Peyer's patch (tissue), 4 donors: ENCODE data around the gene OR13J1. TPM values are rescaled to one million over a fixed set of nuclear protein-coding genes. Genes with fewer than 3 reads are reported as not detected.

Experiments used
- DNase-seq, 3 donors: peaks; one replicate each; pipeline ENCODE4 v3.0.0-alpha.2; 2017 to 2019
- H3K27ac ChIP-seq, 4 donors: fragments of 200-600 bp; sonication (generic); one replicate each; pipeline ENCODE4 v1.5.1; 2016 to 2019
- H3K27me3 ChIP-seq, 2 donors: fragments of 200-600 bp; sonication (generic); one replicate each; pipeline ENCODE4 v1.5.1; 2019
- H3K36me3 ChIP-seq, 3 donors: fragments of 200-600 bp; sonication (generic); one replicate each; pipeline ENCODE4 v1.5.1; 2016 to 2019
- H3K4me1 ChIP-seq, 4 donors: fragments of 200-600 bp; sonication (generic); one replicate each; pipeline ENCODE4 v1.5.1; 2016 to 2019
- H3K4me3 ChIP-seq, 4 donors: fragments of 200-600 bp; sonication (generic); 1 replicate in 3 of 4; 2 replicates in 1 of 4; pipeline ENCODE4 v1.5.1; 2016 to 2019; ENCODE audit warnings: mild to moderate bottlenecking in 1 of 4
- H3K9me3 ChIP-seq, 4 donors: fragments of 200-600 bp; sonication (generic); one replicate each; pipeline ENCODE4 v1.5.1; 2016 to 2019; ENCODE audit warnings: mild to moderate bottlenecking in 1 of 4
- POLR2A ChIP-seq, 2 donors: fragments of 450-650 bp; IDR thresholded peaks; one replicate each; pipeline ENCODE4 v1.5.1; 2017; ENCODE audit warnings: antibody characterized with exemption in 2 of 2, mild to moderate bottlenecking in 2 of 2, moderate library complexity in 2 of 2
- total RNA-seq, 4 donors: library from RNA; depleted of rRNA; stranded (reverse); fragments of >200 nt; gene quantifications; one replicate each; pipeline ENCODE4 v1.1.0, GENCODE V29; 2016

OR13J1 gene
- total RNA-seq, 4 donors from 2014 or later, result not detected

DNA sequence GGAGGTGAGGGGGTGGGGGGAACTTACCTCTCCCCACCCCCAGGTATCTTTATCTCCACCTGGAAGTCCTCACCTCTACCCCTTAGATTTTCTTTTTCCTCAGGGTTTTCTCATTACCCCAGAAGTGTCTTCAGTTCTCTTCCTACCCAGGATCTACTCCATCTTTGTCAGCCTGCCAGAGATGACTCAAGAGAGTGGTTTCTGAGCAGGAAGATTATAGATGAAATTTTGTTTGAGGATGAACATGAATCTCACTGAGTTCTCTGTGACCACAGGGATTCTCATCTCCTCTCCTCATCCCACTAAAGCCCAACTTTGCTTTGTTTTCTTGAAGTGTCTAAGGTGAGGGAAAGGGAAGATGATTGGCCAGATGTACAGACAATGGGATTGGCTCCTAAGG is 50.1 kb downstream of the OR13J1 start:
- no peaks in the 10 kb centered on the region for H3K9me3 ChIP-seq
- no peak for TF ChIP-seq POLR2A (IDR thresholded peaks at IDR 0.05)

More for the DNA sequence above, 50.1 kb downstream of the OR13J1 start:
- DNase-seq, result no peak
- no peaks in the 10 kb centered on the region for H3K27me3 ChIP-seq
- no peaks in the 10 kb centered on the region for H3K4me1 ChIP-seq
- no peak overlapping the region for H3K27ac ChIP-seq
- no peak overlapping the region for H3K4me3 ChIP-seq
- no peaks in the 10 kb centered on the region for H3K36me3 ChIP-seq

Other genes starting within 250 kb of the OR13J1 start
- 1 to 10 TPM in 1 of 4 donors, not detected in 3; 2.4 TPM for gene SIT1, start 219.5 kb downstream of the OR13J1 start, total RNA-seq
- gene RMRP, start 212.4 kb downstream of the OR13J1 start, total RNA-seq, result 1,000 to 10,000 TPM in 3 of 4 donors, not detected in 1; 1,673 to 3,824 (median 2,659) TPM
- gene CCDC107, start 212.1 kb downstream of the OR13J1 start, total RNA-seq, result 10 to 100 TPM; 14.0 to 21.9 (median 20.2) TPM
- gene ARHGEF39, start 205.2 kb downstream of the OR13J1 start, total RNA-seq, result 10 to 100 TPM in 1 of 4 donors, 1 to 10 TPM in 3; 1.9 to 19.8 (median 4.8) TPM
- 1 to 10 TPM; 1.6 to 6.3 (median 5.2) TPM for gene CA9, start 196.5 kb downstream of the OR13J1 start, total RNA-seq
- 100 to 1,000 TPM in 2 of 4 donors, 10 to 100 TPM in 2; 41.2 to 436 (median 122) TPM for gene TPM2, start 180.5 kb downstream of the OR13J1 start, total RNA-seq
- gene TLN1, start 138.2 kb downstream of the OR13J1 start, total RNA-seq, result 100 to 1,000 TPM; 129 to 262 (median 188) TPM
- gene CREB3, start 137.7 kb downstream of the OR13J1 start, total RNA-seq, result 10 to 100 TPM; 19.8 to 34.3 (median 28.5) TPM
- gene GBA2, start 121.2 kb downstream of the OR13J1 start, total RNA-seq, result 100 to 1,000 TPM; 263 to 474 (median 436) TPM
- gene RGP1, start 121.1 kb downstream of the OR13J1 start, total RNA-seq, result 10 to 100 TPM; 16.5 to 44.4 (median 38.3) TPM
- gene MSMP, start 116.1 kb downstream of the OR13J1 start, total RNA-seq, result not detected
- 10 to 100 TPM in 3 of 4 donors, 1 to 10 TPM in 1; 6.7 to 29.5 (median 21.6) TPM for gene NPR2, start 78.8 kb downstream of the OR13J1 start, total RNA-seq
- gene SPAG8, start 58.1 kb downstream of the OR13J1 start, total RNA-seq, result under 1 TPM in 1 of 4 donors, not detected in 3; 0.94 TPM
- 10 to 100 TPM; 19.8 to 40.3 (median 28.7) TPM for gene HINT2, start 55.4 kb downstream of the OR13J1 start, total RNA-seq
- gene FAM221B, start 41.7 kb downstream of the OR13J1 start, total RNA-seq, result not detected
- 10 to 100 TPM in 1 of 4 donors, 1 to 10 TPM in 3; 6.0 to 11.6 (median 8.1) TPM for gene TMEM8B, start 41.2 kb downstream of the OR13J1 start, total RNA-seq
- gene HRCT1, start 35.8 kb upstream of the OR13J1 start, total RNA-seq, result 10 to 100 TPM in 3 of 4 donors, 1 to 10 TPM in 1; 9.1 to 32.6 (median 17.2) TPM
- 10 to 100 TPM in 1 of 4 donors, under 1 TPM in 1, not detected in 2; 0.88 to 17.3 TPM for gene SPAAR, start 39.1 kb upstream of the OR13J1 start, total RNA-seq
- gene OR2S2, start 87.8 kb upstream of the OR13J1 start, total RNA-seq, result not detected
- 1 to 10 TPM; 1.9 to 8.3 (median 5.9) TPM for gene RECK, start 166.5 kb upstream of the OR13J1 start, total RNA-seq